WTC11 (cell line): Measurements from ENCODE around the gene PDZD7. TPM values are rescaled to one million over a fixed set of nuclear protein-coding genes. Genes with fewer than 3 reads are reported as not detected.
A peak's percentile ranks its signal among the peaks of the same experiment; 100 is the strongest.

Experiments
- ATAC-seq: fragments of 200-7000 bp; cut with Tn5 transposase; 2 replicates; pipeline ENCODE4 v1.10.0; 2021; ENCODE audit warnings: mild to moderate bottlenecking, moderate library complexity
- CTCF ChIA-PET: fragments of 300-600 bp; sonication (Branson Sonifier 250); formaldehyde crosslinking; loops from one replicate; lab custom pipeline; 2021; ENCODE audit warnings: antibody characterized with exemption; lab: Charles Lee
- POLR2A ChIA-PET: fragments of 350-600 bp; sonication (Branson Sonifier 250); formaldehyde crosslinking; loops from one replicate; lab custom pipeline; 2021; ENCODE audit warnings: antibody characterized with exemption; lab: Charles Lee
- DNase-seq: peaks from one replicate; pipeline ENCODE4 v3.0.0; 2021; ENCODE audit warnings: low spot score
- H3K27ac Mint-ChIP-seq: 2 replicates; pipeline ENCODE4 v1.8.0; 2021; ENCODE audit warnings: mixed read lengths
- H3K27me3 Mint-ChIP-seq: 2 replicates; pipeline ENCODE4 v1.8.0; 2021; ENCODE audit warnings: low read depth, mild to moderate bottlenecking, moderate library complexity, mixed read lengths
- H3K36me3 Mint-ChIP-seq: 2 replicates; pipeline ENCODE4 v1.8.0; 2021; ENCODE audit warnings: mixed read lengths
- H3K4me1 Mint-ChIP-seq: 2 replicates; pipeline ENCODE4 v1.8.0; 2022; ENCODE audit warnings: mixed read lengths
- H3K4me3 Mint-ChIP-seq: 2 replicates; pipeline ENCODE4 v1.8.0; 2021; ENCODE audit warnings: mild to moderate bottlenecking, moderate library complexity, mixed read lengths
- H3K9me3 Mint-ChIP-seq: 2 replicates; pipeline ENCODE4 v1.8.0; 2021; ENCODE audit warnings: mixed read lengths
- AFF4 ChIP-seq: sonication (generic); formaldehyde crosslinking; IDR thresholded peaks from 2 replicates; pipeline ENCODE4 v1.8.1; 2023; ENCODE audit warnings: mild to moderate bottlenecking, missing genetic modification reagents, borderline replicate concordance
- AR ChIP-seq: fragments of 250-450 bp; sonication (Bioruptor Pico); IDR thresholded peaks from 2 replicates; pipeline ENCODE4 v1.9.0; 2021; ENCODE audit warnings: mild to moderate bottlenecking
- ATF6 ChIP-seq: sonication (generic); formaldehyde crosslinking; IDR thresholded peaks from 2 replicates; pipeline ENCODE4 v1.8.1; 2023; ENCODE audit warnings: mild to moderate bottlenecking, missing genetic modification reagents
- E2F5 ChIP-seq: sonication (generic); formaldehyde crosslinking; IDR thresholded peaks from 2 replicates; pipeline ENCODE4 v1.8.1; 2022; ENCODE audit warnings: mild to moderate bottlenecking, moderate library complexity, missing genetic modification reagents
- EMX1 ChIP-seq: fragments of 250-450 bp; sonication (Bioruptor Pico); IDR thresholded peaks from 2 replicates; pipeline ENCODE4 v1.8.0; 2021; ENCODE audit warnings: mild to moderate bottlenecking
- JAZF1 ChIP-seq: fragments of 250-450 bp; sonication (Bioruptor Pico); IDR thresholded peaks from 2 replicates; pipeline ENCODE4 v1.9.0; 2021; ENCODE audit warnings: moderate library complexity, mild to moderate bottlenecking, inconsistent platforms
- KAT7 ChIP-seq: sonication (generic); formaldehyde crosslinking; IDR thresholded peaks from 2 replicates; pipeline ENCODE4 v1.8.1; 2023; ENCODE audit warnings: missing genetic modification reagents, mild to moderate bottlenecking, borderline replicate concordance
- MLX ChIP-seq: sonication (generic); formaldehyde crosslinking; IDR thresholded peaks from 2 replicates; pipeline ENCODE4 v1.8.1; 2023; ENCODE audit warnings: mild to moderate bottlenecking, missing genetic modification reagents, moderate library complexity
- NFYB ChIP-seq: sonication (generic); formaldehyde crosslinking; conservative IDR thresholded peaks from 2 replicates; pipeline ENCODE4 v1.8.0; 2022; ENCODE audit warnings: low read depth, missing genetic modification reagents
- PREB ChIP-seq: sonication (generic); formaldehyde crosslinking; IDR thresholded peaks from 2 replicates; pipeline ENCODE4 v1.8.1; 2022; ENCODE audit warnings: mild to moderate bottlenecking, missing genetic modification reagents, moderate library complexity, borderline replicate concordance
- SP1 ChIP-seq: sonication (generic); formaldehyde crosslinking; conservative IDR thresholded peaks from 2 replicates; pipeline ENCODE4 v1.8.1; 2022; ENCODE audit warnings: missing genetic modification reagents
- USF2 ChIP-seq: sonication (generic); formaldehyde crosslinking; IDR thresholded peaks from 2 replicates; pipeline ENCODE4 v1.8.1; 2023; ENCODE audit warnings: mild to moderate bottlenecking, missing genetic modification reagents, moderate library complexity
- ZNF121 ChIP-seq: sonication (generic); formaldehyde crosslinking; IDR thresholded peaks from 2 replicates; pipeline ENCODE4 v1.8.0; 2023; ENCODE audit warnings: missing genetic modification reagents
- ZNF263 ChIP-seq: sonication (generic); formaldehyde crosslinking; IDR thresholded peaks from 2 replicates; pipeline ENCODE4 v1.8.1; 2022; ENCODE audit warnings: low read depth, mild to moderate bottlenecking, moderate library complexity, missing genetic modification reagents
- ZNF281 ChIP-seq: sonication (generic); formaldehyde crosslinking; IDR thresholded peaks from 2 replicates; pipeline ENCODE4 v1.8.0; 2023; ENCODE audit warnings: mild to moderate bottlenecking, missing genetic modification reagents
- ZNF512 ChIP-seq: sonication (generic); formaldehyde crosslinking; IDR thresholded peaks from 2 replicates; pipeline ENCODE4 v1.8.1; 2022; ENCODE audit warnings: missing genetic modification reagents, borderline replicate concordance
- total RNA-seq: library from RNA; stranded (reverse); gene quantifications from 3 replicates; pipeline ENCODE4 v1.2.3, GENCODE V29; 2021

The PDZD7 gene
- total RNA-seq, 1 experiment from 2014 or later, result 2.6 TPM

- TF ChIP-seq AFF4 (CRISPR knock-in tag) (no peak), NFYB (no peak), ZNF512 (CRISPR knock-in tag) (no peak), E2F5 (no peak), MLX (CRISPR knock-in tag) (no peak)
Observed at GRCh38 chr10:101044117-101044516, 13.2 kb upstream of the PDZD7 start (continued).

GRCh38 chr10:101043363-101043707 is 12.4 kb upstream of the PDZD7 start:
- no peak for DNase-seq
- H3K27ac Mint-ChIP-seq, result peak overlapping the region; percentile 93
- no peaks in the 10 kb centered on the region for H3K9me3 Mint-ChIP-seq
- ChIA-PET POLR2A (interaction anchor here (0.7 to 1.9 kb wide), 11 partner anchors 12 to 189 kb away, joined by 3 to 10 read pairs (median 4); partner anchors contain the start of genes KAZALD1, PDZD7 and SFXN3), CTCF (interaction anchor here (0.5 to 9.7 kb wide), 33 partner anchors 7 to 1674 kb away, joined by 3 to 143 read pairs (median 5); partner anchors contain the start of genes HIF1AN, KAZALD1, PDZD7 and SFXN3)
- H3K4me3 Mint-ChIP-seq, result peak overlapping the region; percentile 94
- peaks cover 35% of the 10 kb centered on the region for H3K4me1 Mint-ChIP-seq
- no peaks in the 10 kb centered on the region for H3K36me3 Mint-ChIP-seq
- peaks cover 62% of the 10 kb centered on the region for H3K27me3 Mint-ChIP-seq
- ATAC-seq, result no peak
- TF ChIP-seq USF2 (no peak), KAT7 (CRISPR knock-in tag) (no peak), NFYB (no peak), ATF6 (CRISPR knock-in tag) (no peak), ZNF121 (no peak), JAZF1 (CRISPR knock-in tag) (no peak), ZNF281 (CRISPR knock-in tag) (no peak), ZNF263 (no peak), AR (CRISPR knock-in tag) (no peak), SP1 (CRISPR knock-in tag) (no peak), PREB (CRISPR knock-in tag) (no peak), EMX1 (CRISPR knock-in tag) (no peak)
